Activated T-cell treated with anti-CD3 and anti-CD28 coated beads, Interleukin-2, amount 50 U/mL, for 4 hours (primary cell): Measurements from ENCODE around the gene MYO3B. TPM values are rescaled to one million over a fixed set of nuclear protein-coding genes. Genes with fewer than 3 reads are reported as not detected.

Experiments used
- ATAC-seq, 2 donors: fragments of 200-7000 bp; cut with Tn5 transposase; one replicate each; pipeline ENCODE4 v1.10.0; 2021
- DNase-seq: peaks from one replicate; pipeline ENCODE4 v3.0.0-alpha.2; 2020
- H3K27me3 Mint-ChIP-seq: one replicate; pipeline ENCODE4 v1.8.0; 2021; ENCODE audit warnings: low read depth, mixed read lengths
- H3K36me3 Mint-ChIP-seq: one replicate; pipeline ENCODE4 v1.8.0; 2022; ENCODE audit warnings: mixed read lengths; ENCODE audit not compliant: insufficient read depth
- H3K4me1 Mint-ChIP-seq: one replicate; pipeline ENCODE4 v1.8.0; 2021; ENCODE audit warnings: low read depth, mixed read lengths
- H3K4me3 Mint-ChIP-seq: one replicate; pipeline ENCODE4 v1.8.0; 2021; ENCODE audit warnings: mild to moderate bottlenecking, moderate library complexity, mixed read lengths
- H3K9me3 Mint-ChIP-seq: one replicate; pipeline ENCODE4 v1.8.0; 2021; ENCODE audit warnings: mixed read lengths
- total RNA-seq, 3 donors: library from RNA; stranded (reverse); gene quantifications; one replicate each; pipeline ENCODE4 v1.2.1, GENCODE V29; 2021

The MYO3B gene
- total RNA-seq, 3 donors from 2014 or later, result 0.08 TPM

- peaks cover 3% of the 10 kb centered on the region for H3K27me3 Mint-ChIP-seq
- ATAC-seq (no peak), DNase-seq (no peak)
- H3K9me3 Mint-ChIP-seq, result no peaks in the 10 kb centered on the region
- H3K4me3 Mint-ChIP-seq, result no peak overlapping the region
- H3K36me3 Mint-ChIP-seq, result no peaks in the 10 kb centered on the region
- H3K4me1 Mint-ChIP-seq, result peaks cover 3% of the 10 kb centered on the region
Measured at GRCh38 chr2:170681311-170681710, 503.4 kb downstream of the MYO3B start.

GRCh38 chr2:170685591-170685990, 507.6 kb downstream of the MYO3B start:
- no peak for ATAC-seq

GRCh38 chr2:170689481-170689880, 511.5 kb downstream of the MYO3B start:
- no peaks in the 10 kb centered on the region for H3K36me3 Mint-ChIP-seq
- H3K9me3 Mint-ChIP-seq, result no peaks in the 10 kb centered on the region
- DNase-seq, result no peak
- ATAC-seq, result no peak
- H3K27me3 Mint-ChIP-seq, result peaks cover 6% of the 10 kb centered on the region
- H3K4me3 Mint-ChIP-seq, result no peak overlapping the region
- no peaks in the 10 kb centered on the region for H3K4me1 Mint-ChIP-seq

More at GRCh38 chr2:170685591-170685990, 507.6 kb downstream of the MYO3B start:
- no peak overlapping the region for H3K4me3 Mint-ChIP-seq
- H3K9me3 Mint-ChIP-seq, result no peaks in the 10 kb centered on the region
- peaks cover 3% of the 10 kb centered on the region for H3K27me3 Mint-ChIP-seq
- H3K36me3 Mint-ChIP-seq, result no peaks in the 10 kb centered on the region
- H3K4me1 Mint-ChIP-seq, result no peaks in the 10 kb centered on the region
- no peak for DNase-seq

- Mint-ChIP-seq H3K9me3 (no peaks in the 10 kb centered on the region), H3K4me1 (no peaks in the 10 kb centered on the region), H3K36me3 (no peaks in the 10 kb centered on the region), H3K27me3 (peaks cover 6% of the 10 kb centered on the region), H3K4me3 (no peak overlapping the region)
- ATAC-seq (no peak), DNase-seq (no peak)
Measured at GRCh38 chr2:170690640-170691039, 512.7 kb downstream of the MYO3B start.

- H3K27me3 Mint-ChIP-seq, result peaks cover 6% of the 10 kb centered on the region
- H3K9me3 Mint-ChIP-seq, result no peaks in the 10 kb centered on the region
- DNase-seq, result no peak
- no peaks in the 10 kb centered on the region for H3K4me1 Mint-ChIP-seq
- H3K4me3 Mint-ChIP-seq, result no peak overlapping the region
- ATAC-seq, result no peak
- no peaks in the 10 kb centered on the region for H3K36me3 Mint-ChIP-seq
Measured at GRCh38 chr2:170694316-170694715, 516.4 kb downstream of the MYO3B start.

- Mint-ChIP-seq H3K36me3 (no peaks in the 10 kb centered on the region), H3K9me3 (no peaks in the 10 kb centered on the region), H3K27me3 (peaks cover 7% of the 10 kb centered on the region), H3K4me1 (no peaks in the 10 kb centered on the region), H3K4me3 (no peak overlapping the region)
- DNase-seq (no peak), ATAC-seq (no peak)
Measured at GRCh38 chr2:170695521-170696410, 517.8 kb downstream of the MYO3B start.

GRCh38 chr2:170696948-170697347, 519.0 kb downstream of the MYO3B start:
- no peaks in the 10 kb centered on the region for H3K9me3 Mint-ChIP-seq
- no peaks in the 10 kb centered on the region for H3K4me1 Mint-ChIP-seq
- H3K4me3 Mint-ChIP-seq, result no peak overlapping the region
- no peaks in the 10 kb centered on the region for H3K36me3 Mint-ChIP-seq
- peaks cover 4% of the 10 kb centered on the region for H3K27me3 Mint-ChIP-seq
- DNase-seq (no peak), ATAC-seq (no peak)

GRCh38 chr2:170701011-170701410, 523.1 kb downstream of the MYO3B start:
- Mint-ChIP-seq H3K4me1 (no peaks in the 10 kb centered on the region), H3K36me3 (no peaks in the 10 kb centered on the region), H3K4me3 (no peak overlapping the region), H3K9me3 (peaks cover 5% of the 10 kb centered on the region), H3K27me3 (peaks cover 17% of the 10 kb centered on the region)
- no peak for ATAC-seq
- no peak for DNase-seq

GRCh38 chr2:170703776-170704476, 526.0 kb downstream of the MYO3B start:
- Mint-ChIP-seq H3K9me3 (peaks cover 5% of the 10 kb centered on the region), H3K4me1 (no peaks in the 10 kb centered on the region), H3K36me3 (no peaks in the 10 kb centered on the region), H3K27me3 (peaks cover 30% of the 10 kb centered on the region), H3K4me3 (no peak overlapping the region)
- no peak for DNase-seq
- ATAC-seq, result no peak
